ENCODE results near the gene DONSON.
"Not testable (repeated sequence)": the region's sequence is repeated elsewhere in the genome, so short reads cannot be mapped to it uniquely, and the experiment has no call there.

DNA sequence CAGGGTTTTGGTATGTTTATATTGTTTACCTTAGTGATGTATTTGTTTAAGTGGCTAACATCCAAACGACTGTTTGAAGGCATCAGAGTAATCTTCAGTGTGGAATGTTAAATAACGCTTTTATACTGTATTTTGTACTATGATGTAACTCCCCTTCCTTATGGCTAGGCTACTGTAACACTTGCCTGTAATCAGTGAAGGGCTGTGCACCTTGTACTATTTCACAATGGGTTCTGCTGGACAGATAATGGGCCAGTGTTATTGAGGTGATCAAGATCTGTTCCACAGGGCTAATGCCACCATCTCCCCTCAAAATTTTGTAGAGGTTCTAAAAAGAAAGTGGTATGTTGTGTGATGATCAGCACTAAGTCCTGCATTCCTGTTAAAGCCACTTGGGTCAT is 11.7 kb downstream of the DONSON start:
- not testable (repeated sequence) for TF ChIP-seq POLR2A (IDR thresholded peaks at IDR 0.05)
- TF ChIP-seq, protein P1, sequence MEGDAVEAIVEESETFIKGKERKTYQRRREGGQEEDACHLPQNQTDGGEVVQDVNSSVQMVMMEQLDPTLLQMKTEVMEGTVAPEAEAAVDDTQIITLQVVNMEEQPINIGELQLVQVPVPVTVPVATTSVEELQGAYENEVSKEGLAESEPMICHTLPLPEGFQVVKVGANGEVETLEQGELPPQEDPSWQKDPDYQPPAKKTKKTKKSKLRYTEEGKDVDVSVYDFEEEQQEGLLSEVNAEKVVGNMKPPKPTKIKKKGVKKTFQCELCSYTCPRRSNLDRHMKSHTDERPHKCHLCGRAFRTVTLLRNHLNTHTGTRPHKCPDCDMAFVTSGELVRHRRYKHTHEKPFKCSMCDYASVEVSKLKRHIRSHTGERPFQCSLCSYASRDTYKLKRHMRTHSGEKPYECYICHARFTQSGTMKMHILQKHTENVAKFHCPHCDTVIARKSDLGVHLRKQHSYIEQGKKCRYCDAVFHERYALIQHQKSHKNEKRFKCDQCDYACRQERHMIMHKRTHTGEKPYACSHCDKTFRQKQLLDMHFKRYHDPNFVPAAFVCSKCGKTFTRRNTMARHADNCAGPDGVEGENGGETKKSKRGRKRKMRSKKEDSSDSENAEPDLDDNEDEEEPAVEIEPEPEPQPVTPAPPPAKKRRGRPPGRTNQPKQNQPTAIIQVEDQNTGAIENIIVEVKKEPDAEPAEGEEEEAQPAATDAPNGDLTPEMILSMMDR (IDR thresholded peaks at IDR 0.05), result not testable (repeated sequence)

Data from body of pancreas (tissue), 4 donors.